GM18502 (cell line): ENCODE data around the gene AUTS2.
"Not testable (repeated sequence)": the region's sequence is repeated elsewhere in the genome, so short reads cannot be mapped to it uniquely, and the experiment has no call there.

Experiments
- ATAC-seq: cut with Tn5 transposase; IDR thresholded peaks from one replicate; pipeline ENCODE4 v1.9.1; 2021; ENCODE audit warnings: mild to moderate bottlenecking; ENCODE audit not compliant: unreplicated experiment, poor library complexity

AUTS2 gene

GRCh38 chr7:70635633-70636032 lies 1037.4 kb downstream of the AUTS2 start:
- no peak for ATAC-seq

GRCh38 chr7:70636169-70636568 lies 1037.9 kb downstream of the AUTS2 start:
- no peak for ATAC-seq

DNA sequence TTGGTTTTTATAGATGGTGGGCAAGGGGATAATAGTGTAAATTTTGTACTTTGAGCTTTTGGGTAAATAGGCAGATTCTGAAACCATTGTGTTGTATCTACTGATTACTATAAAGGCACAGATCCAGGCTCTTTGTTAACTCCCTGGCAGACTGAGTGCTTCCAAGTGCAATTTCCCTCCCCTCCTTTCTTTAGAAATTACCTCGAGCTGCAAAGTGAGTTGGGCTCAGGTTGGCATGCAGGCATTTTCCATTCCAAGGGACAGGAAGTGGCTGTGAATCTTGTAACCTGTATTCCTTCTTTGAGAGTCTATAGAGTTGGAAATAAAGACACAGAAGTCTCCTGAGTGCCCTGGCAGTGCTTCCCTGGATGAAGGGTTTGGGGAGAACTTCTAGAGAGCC lies 1039.5 kb downstream of the AUTS2 start:
- ATAC-seq = no peak

GRCh38 chr7:70638158-70639107 lies 1040.2 kb downstream of the AUTS2 start:
- ATAC-seq = no peak

- no peak for ATAC-seq
Observed at GRCh38 chr7:70640266-70640833, 1042.1 kb downstream of the AUTS2 start.

GRCh38 chr7:70641882-70642281 lies 1043.6 kb downstream of the AUTS2 start:
- no peak for ATAC-seq

- ATAC-seq = no peak
Observed at GRCh38 chr7:70645279-70645678, 1047.0 kb downstream of the AUTS2 start.

DNA sequence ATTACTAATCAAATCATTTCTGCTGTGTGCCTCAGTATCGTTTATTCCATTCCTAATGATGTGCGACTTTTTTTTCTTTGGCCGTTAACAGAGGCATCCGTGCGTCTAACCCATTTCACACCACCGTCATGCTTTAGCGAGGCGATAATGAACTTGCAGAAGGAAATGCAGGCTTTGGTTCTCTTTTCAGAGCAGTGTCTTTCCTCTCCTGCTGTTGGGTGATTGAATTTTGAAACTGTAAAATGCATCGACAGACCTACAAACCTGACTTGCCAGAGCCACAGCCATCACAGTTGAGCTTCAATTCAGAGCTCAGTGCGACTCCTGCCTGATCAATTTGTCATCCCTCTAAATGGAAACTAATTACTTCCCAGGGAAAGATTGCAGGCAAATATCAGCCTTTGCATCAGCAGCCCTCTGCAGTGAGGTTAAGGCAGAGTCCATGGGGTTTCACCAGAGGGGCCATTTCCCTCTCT lies 1047.6 kb downstream of the AUTS2 start:
- ATAC-seq = no peak

DNA sequence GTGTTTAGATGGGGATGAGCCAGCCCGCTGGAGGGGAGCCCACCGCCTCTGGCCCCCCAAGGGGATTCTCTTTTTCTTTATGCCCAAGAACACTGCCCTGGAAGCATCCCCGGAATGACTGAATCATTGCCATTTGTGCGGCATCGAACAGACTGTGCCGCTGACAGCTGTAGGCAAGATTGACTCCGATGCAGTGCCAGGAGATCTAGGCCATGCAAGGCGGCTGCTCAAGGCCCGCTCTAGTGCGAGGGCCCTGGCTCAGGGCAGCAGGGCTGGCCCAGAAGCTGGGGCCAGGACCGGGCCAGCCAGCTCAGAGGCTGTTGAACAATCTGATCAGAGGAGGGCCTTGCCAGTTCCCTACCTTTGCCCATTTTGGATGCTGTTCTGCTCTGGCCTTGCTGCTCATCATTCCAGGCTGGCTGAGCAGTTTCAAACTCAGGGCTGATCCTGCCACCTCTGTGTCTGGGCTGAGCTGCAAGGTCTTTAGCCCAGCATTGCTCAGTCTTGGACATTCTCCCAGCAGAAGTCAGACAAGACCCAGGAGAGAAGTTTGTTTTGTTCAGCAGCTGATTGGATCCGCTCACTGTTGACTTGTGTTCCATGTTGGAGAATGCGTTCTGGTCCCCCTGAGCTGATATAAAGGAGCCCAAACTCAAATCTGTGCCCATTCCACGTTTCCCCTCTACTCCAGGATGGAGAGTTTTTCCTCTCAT lies 1048.4 kb downstream of the AUTS2 start:
- ATAC-seq = no peak

DNA sequence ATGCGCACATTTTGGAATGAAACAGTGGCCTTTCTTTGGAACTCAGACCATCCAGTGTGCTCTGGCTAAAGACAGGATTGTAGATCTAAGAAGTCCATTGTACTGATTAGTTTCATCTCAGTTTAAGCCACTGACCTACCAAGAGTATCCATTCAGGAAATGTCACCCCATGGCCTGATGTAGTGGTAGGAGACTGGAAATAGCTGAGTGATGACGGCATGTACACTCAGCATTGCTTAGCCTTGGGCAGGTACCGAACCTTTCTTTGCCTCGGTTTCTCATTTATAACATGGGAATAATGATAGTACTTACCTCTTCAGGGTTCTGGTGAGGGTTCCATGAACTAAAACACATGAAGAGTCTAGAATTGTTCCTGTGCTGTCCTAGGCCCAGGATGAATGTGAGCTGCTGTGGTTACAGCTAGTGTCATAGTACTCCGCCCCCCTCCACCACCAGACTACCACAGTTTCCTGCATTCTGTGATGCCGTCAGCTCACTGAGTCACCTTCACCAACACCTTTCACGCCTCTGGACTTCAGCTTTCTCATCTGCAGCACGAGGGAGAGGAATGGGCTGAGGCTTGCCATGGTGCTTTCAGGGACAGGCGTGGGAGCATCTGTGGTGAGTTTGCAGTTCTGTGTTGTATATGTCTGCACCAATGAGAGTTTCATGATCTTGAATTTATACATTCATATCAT lies 1049.7 kb downstream of the AUTS2 start:
- ATAC-seq = peak; percentile 99

GRCh38 chr7:70648499-70648861 lies 1050.2 kb downstream of the AUTS2 start:
- ATAC-seq = not testable (repeated sequence)

DNA sequence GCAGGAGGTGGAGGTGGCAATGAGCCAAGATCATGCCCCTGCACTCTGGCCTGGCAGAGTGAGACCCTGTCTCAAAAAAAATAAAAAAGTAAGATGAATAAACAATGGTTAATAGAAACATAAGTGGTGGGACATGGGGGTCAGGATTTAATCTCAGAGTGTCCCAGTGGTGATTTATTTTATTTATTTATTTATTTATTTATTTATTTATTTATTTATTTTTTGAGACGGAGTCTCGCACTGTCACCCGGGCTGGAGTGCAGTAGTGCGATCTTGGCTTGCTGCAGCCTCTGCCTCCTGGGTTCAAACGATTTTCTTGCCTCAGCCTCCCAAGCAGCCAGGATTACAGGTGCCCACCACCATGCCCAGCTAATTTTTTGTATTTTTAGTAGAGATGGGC lies 1051.0 kb downstream of the AUTS2 start:
- no peak for ATAC-seq

GRCh38 chr7:70654146-70654545 lies 1055.9 kb downstream of the AUTS2 start:
- no peak for ATAC-seq

DNA sequence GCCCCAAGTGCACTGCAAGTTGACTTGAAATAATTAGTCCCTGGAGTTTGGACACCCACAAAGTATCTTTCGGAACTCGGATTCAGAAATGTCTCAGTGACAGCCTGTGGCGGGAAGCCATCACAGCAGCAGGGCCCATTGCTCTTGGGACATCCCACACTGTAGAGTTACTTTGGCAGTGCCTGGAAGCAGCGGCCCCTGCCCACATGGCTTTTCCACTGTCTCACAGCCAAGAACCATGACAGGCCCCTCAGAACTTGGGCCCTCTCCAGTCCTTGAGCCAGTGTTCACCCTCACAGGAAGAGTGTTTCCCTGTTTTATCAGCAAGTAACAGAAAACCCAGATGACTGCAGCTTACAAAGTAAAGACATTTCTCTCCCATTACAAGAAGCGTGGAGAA lies 1056.7 kb downstream of the AUTS2 start:
- no peak for ATAC-seq

- ATAC-seq = no peak
Observed at GRCh38 chr7:70655694-70656093, 1057.4 kb downstream of the AUTS2 start.

DNA sequence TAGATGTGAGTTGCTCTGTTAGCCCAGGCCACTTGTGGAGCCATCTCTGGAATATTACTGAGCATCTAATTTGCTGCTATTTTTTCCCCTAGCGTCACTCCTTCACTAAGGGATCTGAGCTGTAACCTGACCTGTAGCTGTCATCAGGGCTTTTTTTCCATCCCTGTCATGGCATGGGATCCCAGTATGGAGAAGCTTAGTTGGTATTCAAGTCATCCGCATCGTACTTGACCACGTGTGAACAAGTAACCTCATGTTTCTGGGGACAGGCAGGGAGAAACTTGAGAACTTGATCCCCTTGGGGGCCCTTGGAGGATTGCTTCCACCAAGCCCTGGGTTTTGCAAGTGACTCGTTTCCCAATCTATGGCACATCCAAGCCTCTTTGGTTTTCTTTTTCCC lies 1059.3 kb downstream of the AUTS2 start:
- no peak for ATAC-seq

GRCh38 chr7:70657989-70658632 lies 1059.8 kb downstream of the AUTS2 start:
- ATAC-seq = no peak

DNA sequence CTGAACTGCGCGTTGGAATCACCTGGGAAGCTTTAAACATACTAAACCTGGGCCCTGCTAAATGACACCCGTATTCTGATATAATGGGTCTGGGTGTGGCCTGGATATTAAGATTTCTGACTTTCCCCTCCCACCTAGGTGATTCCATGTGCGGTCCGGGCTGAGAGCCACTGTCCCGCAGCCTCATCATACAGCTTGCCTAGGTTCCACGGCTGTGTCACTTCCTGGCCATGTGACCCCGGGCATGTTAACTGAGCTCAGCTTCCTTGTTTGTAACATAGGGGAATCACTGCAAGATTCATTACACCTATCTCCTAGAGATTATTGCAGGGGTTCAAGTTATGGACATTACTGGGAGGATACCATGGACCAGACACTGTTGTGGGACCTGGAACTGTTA lies 1061.0 kb downstream of the AUTS2 start:
- ATAC-seq = no peak

GRCh38 chr7:70660154-70660818 lies 1062.0 kb downstream of the AUTS2 start:
- no peak for ATAC-seq

GRCh38 chr7:70660819-70661191 lies 1062.5 kb downstream of the AUTS2 start:
- ATAC-seq = no peak
